HCT116 (cell line): ENCODE measurements around the gene LIN7A. TPM values are rescaled to one million over a fixed set of nuclear protein-coding genes. Genes with fewer than 3 reads are reported as not detected.
"Not testable (repeated sequence)": the region's sequence is repeated elsewhere in the genome, so short reads cannot be mapped to it uniquely, and the experiment has no call there.

Experiments used
- ATAC-seq: fragments of 200-7000 bp; cut with Tn5 transposase; 2 replicates; pipeline ENCODE4 v1.9.1; 2020; ENCODE audit warnings: mild to moderate bottlenecking, moderate library complexity
- BruUV-seq: library from RNA; stranded (reverse); fragments of 400-500 nt; replicated peaks from 2 replicates; lab custom pipeline; 2021; lab: Mats Ljungman, UMichigan
- CTCF ChIA-PET: fragments of 300-600 bp; sonication (Branson Sonifier 250); formaldehyde crosslinking; loops from one replicate; lab custom pipeline; 2021; ENCODE audit warnings: antibody characterized with exemption; lab: Charles Lee
- POLR2A ChIA-PET: fragments of 300-600, 350-600 bp; sonication (Branson Sonifier 250); formaldehyde crosslinking; loops from one replicate; lab custom pipeline; 2021; ENCODE audit warnings: antibody characterized with exemption; lab: Charles Lee
- RAD21 ChIA-PET, 2 experiments: fragments of 300-600 bp; sonication (Branson Sonifier 250); formaldehyde crosslinking; loops; one replicate each; lab custom pipeline; 2023; ENCODE audit warnings: low total read pairs in 2 of 2; ENCODE audit not compliant: uncharacterized antibody in 2 of 2, unreplicated experiment in 2 of 2, low non-redundant PET in 1 of 2; lab: Charles Lee
- DNase-seq: peaks from one replicate; pipeline ENCODE4 v3.0.0-alpha.2; 2010; ENCODE audit warnings: low read depth, low spot score
- H2AFZ ChIP-seq: fragments of 200-600 bp; shearing (Covaris generic), sonication (generic); 2 replicates; pipeline ENCODE4 v1.6.1; 2017; ENCODE audit warnings: low read depth, mixed run types, mixed read lengths, antibody characterized with exemption, low read length; ENCODE audit not compliant: poor library complexity, severe bottlenecking
- H3K27ac ChIP-seq: 2 replicates; pipeline ENCODE4 v1.5.1; 2012; ENCODE audit warnings: low read depth, low read length
- H3K27me3 ChIP-seq: fragments of 200-600 bp; sonication (generic); 2 replicates; pipeline ENCODE4 v1.6.1; 2016; ENCODE audit warnings: mixed run types, low read length, mixed read lengths; ENCODE audit not compliant: insufficient read depth
- H3K36me3 ChIP-seq, 2 experiments: fragments of 200-500 bp in 1 of 2; fragments of 200-600 bp in 1 of 2; sonication (Bioruptor generic) in 1 of 2; sonication (generic) in 1 of 2; 2 replicates each; pipeline versions ENCODE4 v1.5.1 to v1.6.1; 2014 to 2016; ENCODE audit warnings: low read length in 2 of 2, inconsistent platforms in 1 of 2, mixed read lengths in 1 of 2, mixed run types in 1 of 2; ENCODE audit not compliant: insufficient read depth in 2 of 2, control insufficient read depth in 1 of 2
- H3K4me1 ChIP-seq, 2 experiments: fragments of 200-600 bp in 1 of 2; sonication (generic) in 1 of 2; 2 replicates each; pipeline versions ENCODE4 v1.5.1 to v1.6.1; 2012 to 2017; ENCODE audit warnings: low read length in 2 of 2, inconsistent platforms in 1 of 2, mild to moderate bottlenecking in 1 of 2, mixed read lengths in 1 of 2, mixed run types in 1 of 2, moderate library complexity in 1 of 2; ENCODE audit not compliant: insufficient read depth in 2 of 2, control insufficient read depth in 1 of 2
- H3K4me2 ChIP-seq: fragments of 200-600 bp; sonication (generic); 2 replicates; pipeline ENCODE4 v1.6.1; 2017; ENCODE audit warnings: mixed run types, low read length, mixed read lengths
- H3K4me3 ChIP-seq, 2 experiments: fragments of 200-600 bp in 1 of 2; sonication (generic) in 1 of 2; replicated peaks in 1 of 2; 2 replicates each; pipeline ENCODE4 v1.5.1; 2011 to 2016; ENCODE audit warnings: low read length in 2 of 2, control low read depth in 1 of 2, low read depth in 1 of 2, mild to moderate bottlenecking in 1 of 2, mixed read lengths in 1 of 2, mixed run types in 1 of 2
- H3K79me2 ChIP-seq: fragments of 200-600 bp; sonication (generic); 2 replicates; pipeline ENCODE4 v1.6.1; 2017; ENCODE audit warnings: mild to moderate bottlenecking, mixed run types, low read length, moderate library complexity, mixed read lengths; ENCODE audit not compliant: insufficient read depth
- H3K9ac ChIP-seq: fragments of 200-600 bp; sonication (generic); 2 replicates; pipeline ENCODE4 v1.6.1; 2016; ENCODE audit warnings: low read length, mixed read lengths
- H3K9me2 ChIP-seq: fragments of 200-600 bp; sonication (generic), shearing (Covaris generic); 2 replicates; pipeline ENCODE4 v1.6.1; 2017; ENCODE audit warnings: mixed run types, mild to moderate bottlenecking, moderate library complexity; ENCODE audit not compliant: insufficient read depth
- H3K9me3 ChIP-seq, 2 experiments: fragments of 200-500 bp in 1 of 2; fragments of 200-600 bp in 1 of 2; sonication (Bioruptor generic) in 1 of 2; sonication (generic) in 1 of 2; 2 replicates each; pipeline ENCODE4 v1.6.1; 2014 to 2017; ENCODE audit warnings: low read length in 2 of 2, mixed read lengths in 2 of 2, inconsistent platforms in 1 of 2, low read depth in 1 of 2, mild to moderate bottlenecking in 1 of 2, mixed run types in 1 of 2, moderate library complexity in 1 of 2; ENCODE audit not compliant: control insufficient read depth in 1 of 2, insufficient read depth in 1 of 2
- H4K20me1 ChIP-seq: fragments of 200-600 bp; sonication (generic), shearing (Covaris generic); 2 replicates; pipeline ENCODE4 v1.6.1; 2017; ENCODE audit warnings: mixed run types, mild to moderate bottlenecking, moderate library complexity; ENCODE audit not compliant: insufficient read depth
- ATF3 ChIP-seq: IDR thresholded peaks from 2 replicates; pipeline ENCODE4 v1.6.1; 2012
- CBX3 ChIP-seq: IDR thresholded peaks from 2 replicates; pipeline ENCODE4 v1.6.1; 2012; ENCODE audit warnings: low read depth
- ELF1 ChIP-seq: IDR thresholded peaks from 2 replicates; pipeline ENCODE4 v1.6.1; 2012; ENCODE audit warnings: low read depth, borderline replicate concordance
- EZH2 ChIP-seq: fragments of 200-600 bp; sonication (generic); IDR thresholded peaks from 2 replicates; pipeline ENCODE4 v1.6.1; 2017; ENCODE audit warnings: antibody characterized with exemption, mixed run types
- JUND ChIP-seq: IDR thresholded peaks from 2 replicates; pipeline ENCODE4 v1.6.1; 2012
- MAX ChIP-seq: IDR thresholded peaks from 2 replicates; pipeline ENCODE4 v1.6.1; 2012
- POLR2AphosphoS5 ChIP-seq: IDR thresholded peaks from 2 replicates; pipeline ENCODE4 v1.6.1; 2011; ENCODE audit warnings: mild to moderate bottlenecking, low read depth, low read length, moderate library complexity
- RAD21 ChIP-seq: IDR thresholded peaks from 2 replicates; pipeline ENCODE4 v1.6.1; 2012; ENCODE audit warnings: low read depth, mild to moderate bottlenecking
- YY1 ChIP-seq: IDR thresholded peaks from 2 replicates; pipeline ENCODE4 v1.6.1; 2011; ENCODE audit warnings: low read length, low read depth, moderate library complexity, mild to moderate bottlenecking; ENCODE audit not compliant: insufficient replicate concordance; ENCODE audit errors: extremely low read depth
- intact Hi-C: fragments of 100-400 bp; cut with micrococcal nuclease; formaldehyde crosslinking; loops from 2 replicates; pipeline ENCODE4 v1.10.0; 2022
- total RNA-seq: library from RNA; stranded (reverse); gene quantifications from one replicate; pipeline ENCODE4 v1.2.1, GENCODE V29; 2021; ENCODE audit not compliant: unreplicated experiment

The LIN7A gene
- total RNA-seq, 1 experiment from 2014 or later: 1.5 TPM

GRCh38 chr12:80782963-80783470 is 154.7 kb downstream of the LIN7A start:
- BruUV-seq, H3K4me1 ChIP-seq, H3K27me3 ChIP-seq, RAD21 ChIA-PET, H3K9ac ChIP-seq, H3K4me2 ChIP-seq, H3K27ac ChIP-seq, H4K20me1 ChIP-seq, H2AFZ ChIP-seq, POLR2A ChIA-PET, DNase-seq, CTCF ChIA-PET, H3K9me3 ChIP-seq, H3K4me3 ChIP-seq, ATAC-seq, H3K36me3 ChIP-seq, H3K9me2 ChIP-seq, intact Hi-C loops, H3K79me2 ChIP-seq: not testable (repeated sequence)

GRCh38 chr12:80781313-80781712 is 156.4 kb downstream of the LIN7A start:
- TF ChIP-seq CBX3 (no peak), ATF3 (no peak), EZH2 (no peak), YY1 (no peak), MAX (no peak), ELF1 (no peak), POLR2AphosphoS5 (no peak), JUND (no peak), RAD21 (no peak)
- intact Hi-C loops: no loop called here
- BruUV-seq: no TSS peak
- DNase-seq (no peak), ATAC-seq (no peak)
- POLR2A ChIA-PET: no interaction called here
- H3K27me3 ChIP-seq: no peaks in the 10 kb centered on the region
- H3K4me1 ChIP-seq: peaks cover 5 to 13% of the 10 kb centered on the region in 2 experiments; a peak in 3 of 4 replicates
- no peaks in the 10 kb centered on the region for H3K36me3 ChIP-seq
- H3K9me2 ChIP-seq: no peaks in the 10 kb centered on the region
- H3K9ac ChIP-seq: no peak overlapping the region
- RAD21 ChIA-PET: no interaction called here
- no peak overlapping the region for H3K27ac ChIP-seq
- H3K9me3 ChIP-seq: no peaks in the 10 kb centered on the region
- no peaks in the 10 kb centered on the region for H3K79me2 ChIP-seq
- no peak overlapping the region for H2AFZ ChIP-seq
- H4K20me1 ChIP-seq: no peaks in the 10 kb centered on the region
- no peak overlapping the region for H3K4me2 ChIP-seq
- CTCF ChIA-PET: no interaction called here
- no peak overlapping the region for H3K4me3 ChIP-seq
